GM18870 (cell line): Measurements from ENCODE around the gene ARVCF.

Experiments
- ATAC-seq: cut with Tn5 transposase; IDR thresholded peaks from one replicate; pipeline ENCODE4 v1.9.1; 2021; ENCODE audit warnings: moderate library complexity; ENCODE audit not compliant: unreplicated experiment

Gene ARVCF

DNA sequence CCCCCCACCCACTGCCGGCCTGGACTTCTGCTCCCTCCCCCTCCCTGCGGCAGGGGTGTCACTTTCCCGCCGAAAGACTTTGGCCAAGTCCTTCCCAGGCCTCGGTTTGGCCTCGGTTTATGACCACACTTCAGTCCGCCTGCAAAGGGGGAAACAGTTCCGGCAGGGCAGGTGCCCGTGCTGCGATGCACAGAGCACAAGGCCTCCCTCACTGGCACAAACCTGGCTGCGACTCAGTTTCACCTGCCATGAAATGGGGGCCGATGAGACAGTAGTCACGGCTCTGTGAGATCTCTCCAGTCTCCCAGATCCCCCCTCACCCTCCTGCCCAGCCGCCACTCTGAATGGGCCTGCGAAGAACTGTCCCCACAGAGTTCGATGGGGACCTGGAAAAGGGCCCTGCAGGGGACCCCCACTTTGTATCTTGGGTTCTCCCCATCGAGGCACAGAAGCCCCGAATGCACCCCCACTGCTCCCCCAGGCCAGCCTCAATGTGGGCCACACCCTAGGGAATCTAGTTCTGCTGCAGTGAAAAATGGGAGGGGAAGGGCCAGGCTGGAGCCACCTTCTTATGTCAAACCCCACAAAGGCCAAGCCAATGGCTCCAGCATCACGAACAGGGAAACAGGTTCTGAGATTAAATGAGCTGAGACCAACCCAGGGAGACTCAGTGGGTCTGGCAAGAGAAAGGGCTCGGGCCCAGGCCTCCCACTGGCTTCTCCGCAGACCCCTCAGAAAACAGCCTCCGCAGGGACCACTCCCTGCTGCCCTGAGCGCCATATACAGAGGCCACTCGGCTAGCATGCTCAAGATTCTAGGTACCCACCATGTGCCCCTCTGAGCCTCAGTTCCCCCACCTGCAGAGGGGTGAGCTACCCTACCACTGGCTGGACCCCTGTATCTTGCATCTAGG lies 29.0 kb downstream of the ARVCF start:
- ATAC-seq: no peak

DNA sequence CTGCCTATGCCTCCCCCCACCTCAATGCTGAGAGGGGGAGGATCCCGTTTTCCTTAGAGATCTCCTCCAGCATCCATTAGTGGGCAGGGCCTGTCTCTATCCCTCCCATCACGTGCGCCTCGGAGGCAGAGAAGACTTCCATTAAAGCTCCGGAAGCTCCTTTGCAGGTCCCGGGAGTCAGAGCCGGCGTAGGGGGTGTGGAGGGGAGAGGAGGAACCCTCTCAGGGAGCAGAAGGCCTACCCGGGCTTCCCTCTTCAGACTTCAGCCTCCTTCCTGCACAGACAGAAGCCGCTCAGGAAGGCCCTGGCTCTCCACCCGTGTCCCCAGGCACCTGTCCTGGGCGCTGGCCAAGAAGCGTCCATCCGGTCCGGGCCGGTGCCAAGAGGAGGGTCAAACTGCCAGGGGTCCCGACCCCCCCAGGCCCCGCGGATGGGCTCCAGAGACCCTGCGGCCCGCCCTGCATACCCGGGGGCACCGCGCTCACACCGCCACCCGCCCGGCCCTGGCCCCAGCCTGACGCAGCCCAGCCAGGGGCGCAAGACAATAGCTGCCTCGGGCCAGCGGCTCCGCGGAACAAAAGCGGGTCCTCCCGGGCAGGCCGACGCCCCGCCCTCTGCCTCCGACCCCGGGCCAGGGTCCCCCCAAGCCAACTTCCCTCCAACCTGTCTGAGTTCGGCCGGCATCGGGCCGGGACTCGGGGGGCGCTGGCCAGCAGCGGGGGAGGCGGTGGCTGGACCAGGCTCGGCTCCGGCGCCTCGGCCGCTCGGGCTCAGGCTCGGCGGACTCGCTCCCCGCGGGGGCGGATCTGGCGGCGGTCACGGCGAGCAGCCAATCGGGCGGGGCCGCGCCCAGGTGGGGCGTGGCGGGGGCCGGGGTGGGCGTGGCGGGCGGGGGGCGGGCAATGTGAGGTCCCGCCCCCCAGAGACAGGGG lies 29.9 kb downstream of the ARVCF start:
- ATAC-seq: no peak

DNA sequence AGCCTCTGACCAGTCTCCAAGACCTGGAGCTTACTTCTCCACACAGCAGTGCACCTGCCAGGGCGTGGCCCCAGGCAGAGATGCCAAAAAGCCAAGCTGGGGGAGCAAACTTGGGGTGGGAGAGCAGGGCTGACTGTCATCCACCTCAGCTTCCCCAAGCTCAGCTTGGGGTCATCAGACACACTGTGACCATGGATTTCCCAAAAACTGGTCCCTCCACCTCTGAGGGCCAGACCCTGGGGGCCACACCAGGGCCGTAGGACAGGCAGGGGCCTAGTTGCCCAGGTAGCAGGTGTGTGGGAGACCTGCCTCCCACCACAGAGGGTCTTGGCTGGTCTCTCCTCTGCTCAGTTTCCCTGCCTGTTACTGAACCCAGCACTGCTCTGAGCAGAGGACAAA lies 30.6 kb downstream of the ARVCF start:
- ATAC-seq: no peak

DNA sequence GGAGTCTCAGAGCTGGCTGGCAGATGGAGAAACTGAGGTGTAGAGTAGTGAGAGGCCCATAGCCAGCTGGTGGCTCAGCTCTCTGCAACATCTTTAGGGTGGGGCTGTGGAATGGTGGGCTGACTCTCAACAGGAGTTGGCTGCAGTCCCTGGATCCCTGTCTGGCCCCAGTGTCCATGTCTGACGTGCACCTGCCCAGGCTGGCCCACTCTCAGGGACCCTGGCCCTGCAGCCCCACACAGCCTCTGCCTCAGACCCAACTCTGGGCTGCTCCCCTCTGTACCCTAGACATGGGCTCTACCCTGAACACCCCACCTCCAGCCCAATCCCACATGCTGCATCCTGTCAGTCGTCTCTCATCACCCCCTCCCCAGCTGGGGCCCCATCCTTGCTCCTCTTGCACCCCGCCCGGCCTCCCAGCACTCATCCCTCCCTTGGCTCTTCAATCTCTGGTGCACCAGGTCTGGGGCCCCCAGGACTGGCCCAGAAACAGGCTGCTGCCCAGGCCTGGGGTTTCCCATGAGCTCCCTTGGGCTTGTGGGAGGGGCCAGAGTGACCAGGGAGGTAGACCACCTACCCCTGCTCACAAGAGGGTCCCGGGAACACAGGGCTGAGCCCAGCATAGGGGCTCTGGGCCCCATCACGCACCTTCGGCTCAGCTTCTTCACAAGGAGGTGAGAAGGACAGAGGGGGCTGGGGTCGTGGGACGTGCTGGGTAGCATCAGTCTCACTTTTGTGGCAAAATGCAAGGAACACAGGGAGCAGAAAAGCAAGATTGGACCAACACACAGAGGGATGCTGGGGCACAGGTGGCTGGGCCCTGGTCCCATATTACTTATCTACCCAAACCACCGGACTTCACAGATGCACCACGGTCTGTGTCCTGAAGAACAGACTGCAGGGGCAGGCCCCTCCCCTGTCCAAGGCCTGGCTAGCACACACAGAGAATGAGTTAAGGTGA lies 31.5 kb downstream of the ARVCF start:
- ATAC-seq: no peak

DNA sequence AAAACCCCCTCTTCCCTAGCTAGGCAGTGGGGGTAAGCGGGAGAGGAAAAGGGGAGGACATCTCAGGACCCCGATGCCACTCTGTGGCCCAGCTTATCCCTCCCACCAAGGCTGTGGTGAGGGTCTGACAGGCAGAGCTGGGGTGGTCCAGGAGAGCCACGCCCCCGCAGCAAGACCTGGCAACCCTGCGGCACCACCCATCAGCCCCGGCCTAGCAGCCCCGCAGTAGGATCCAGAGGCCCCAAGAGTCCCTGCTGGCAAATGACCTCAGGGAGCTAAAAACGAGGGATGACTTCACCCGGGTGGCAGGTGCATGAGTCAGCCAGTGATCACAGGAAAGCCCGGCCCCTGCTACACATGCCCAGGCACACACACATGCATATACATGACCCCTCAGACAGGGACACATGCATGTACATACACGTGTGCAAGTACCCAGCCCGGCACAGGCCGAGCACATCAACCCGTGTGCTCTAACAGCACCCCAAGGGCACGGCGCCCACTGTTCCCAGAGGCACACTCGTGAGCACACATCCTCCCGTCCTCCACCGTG lies 32.3 kb downstream of the ARVCF start:
- ATAC-seq: no peak

DNA sequence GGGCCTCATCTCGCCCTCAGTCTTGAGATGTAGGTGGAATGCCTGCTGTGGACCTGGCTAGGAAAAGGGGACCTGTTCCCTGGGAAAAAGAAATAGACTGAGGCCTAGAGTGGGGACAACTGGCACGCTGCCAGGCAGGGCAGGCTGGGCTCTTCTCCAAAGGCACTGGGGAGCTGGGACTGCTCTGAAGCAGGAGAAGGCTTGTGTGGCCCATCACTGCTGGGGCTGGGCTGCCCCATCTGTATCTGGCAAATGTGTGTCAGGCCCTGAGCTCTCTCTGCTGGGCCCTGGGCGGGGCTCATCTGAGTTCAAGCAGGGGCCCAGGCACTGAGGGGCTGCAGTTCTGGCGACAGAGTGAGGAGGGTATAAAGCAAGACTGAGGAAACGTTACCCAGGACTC lies 32.9 kb downstream of the ARVCF start:
- no peak for ATAC-seq

DNA sequence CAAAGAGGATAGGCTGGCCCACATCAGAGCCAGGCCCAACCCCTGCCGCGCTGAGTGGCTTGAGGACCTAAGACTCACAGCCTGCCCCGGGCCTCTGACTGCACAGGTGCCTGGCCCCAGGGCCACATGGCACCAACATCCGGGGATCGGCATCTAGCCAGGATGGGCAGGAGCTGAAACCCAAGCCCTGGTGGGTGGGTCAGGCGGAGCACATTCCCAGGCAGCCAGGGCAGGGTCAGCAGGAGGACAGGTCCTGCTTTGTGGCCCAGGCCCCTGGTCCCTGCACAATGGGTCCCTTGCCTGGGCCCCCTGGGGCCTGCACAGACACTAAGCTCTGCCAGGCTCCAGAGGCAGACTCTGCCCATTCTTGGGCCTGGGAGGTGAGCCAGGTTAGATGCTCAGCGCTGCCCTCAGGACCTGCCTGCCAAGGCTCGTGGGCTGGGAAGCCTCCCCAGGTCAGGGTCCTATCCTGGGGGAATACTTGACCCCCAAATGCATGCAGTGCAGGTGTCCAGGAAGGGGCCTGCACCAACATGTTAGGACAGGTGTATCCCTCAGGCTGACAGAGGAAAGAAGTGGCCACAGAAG lies 33.5 kb downstream of the ARVCF start:
- no peak for ATAC-seq

DNA sequence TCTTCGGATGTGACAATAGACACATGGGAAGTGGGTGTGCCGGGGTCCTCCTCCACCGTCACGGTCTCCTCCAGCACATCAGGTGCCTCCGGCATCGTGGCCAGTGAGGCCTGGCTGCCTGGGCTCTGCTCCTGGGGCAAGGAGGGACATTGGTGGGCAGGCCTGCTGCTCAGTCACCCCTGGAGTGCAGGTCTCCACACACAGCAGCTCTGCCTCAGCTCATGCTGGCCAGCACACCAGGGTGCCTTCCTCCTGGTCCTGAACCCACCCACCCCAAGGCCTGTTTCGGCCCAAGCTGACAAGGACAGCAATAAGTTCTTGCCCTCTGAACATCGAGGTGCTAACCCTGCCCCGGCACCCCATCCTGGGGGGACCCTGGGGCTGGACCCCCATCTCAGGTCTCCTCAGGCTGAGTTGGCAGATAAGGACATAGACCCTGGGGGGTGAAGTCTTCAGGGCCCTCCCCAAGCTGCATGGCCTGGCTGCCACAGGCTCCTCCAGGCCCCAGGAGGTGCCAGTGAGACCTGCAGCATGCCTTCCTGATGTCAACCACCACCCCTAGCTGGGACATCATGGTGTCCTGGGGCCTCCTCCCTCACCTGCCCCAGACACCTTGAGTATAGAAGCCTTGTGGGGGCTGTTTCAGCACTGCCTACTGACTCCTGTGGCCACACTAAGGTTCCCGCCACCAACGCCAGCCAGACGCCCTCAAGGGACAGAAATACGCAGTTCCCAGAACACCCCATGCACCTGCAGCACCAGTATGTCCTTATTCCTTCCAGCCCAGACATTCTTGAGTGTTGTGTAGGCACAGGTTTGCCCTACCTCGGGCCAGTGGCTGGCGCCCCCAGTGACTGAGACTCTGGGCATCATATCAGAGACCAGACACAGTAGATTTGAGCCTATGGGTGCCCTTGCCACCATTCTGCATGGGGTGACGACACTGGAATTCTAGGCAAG lies 34.4 kb downstream of the ARVCF start:
- no peak for ATAC-seq

DNA sequence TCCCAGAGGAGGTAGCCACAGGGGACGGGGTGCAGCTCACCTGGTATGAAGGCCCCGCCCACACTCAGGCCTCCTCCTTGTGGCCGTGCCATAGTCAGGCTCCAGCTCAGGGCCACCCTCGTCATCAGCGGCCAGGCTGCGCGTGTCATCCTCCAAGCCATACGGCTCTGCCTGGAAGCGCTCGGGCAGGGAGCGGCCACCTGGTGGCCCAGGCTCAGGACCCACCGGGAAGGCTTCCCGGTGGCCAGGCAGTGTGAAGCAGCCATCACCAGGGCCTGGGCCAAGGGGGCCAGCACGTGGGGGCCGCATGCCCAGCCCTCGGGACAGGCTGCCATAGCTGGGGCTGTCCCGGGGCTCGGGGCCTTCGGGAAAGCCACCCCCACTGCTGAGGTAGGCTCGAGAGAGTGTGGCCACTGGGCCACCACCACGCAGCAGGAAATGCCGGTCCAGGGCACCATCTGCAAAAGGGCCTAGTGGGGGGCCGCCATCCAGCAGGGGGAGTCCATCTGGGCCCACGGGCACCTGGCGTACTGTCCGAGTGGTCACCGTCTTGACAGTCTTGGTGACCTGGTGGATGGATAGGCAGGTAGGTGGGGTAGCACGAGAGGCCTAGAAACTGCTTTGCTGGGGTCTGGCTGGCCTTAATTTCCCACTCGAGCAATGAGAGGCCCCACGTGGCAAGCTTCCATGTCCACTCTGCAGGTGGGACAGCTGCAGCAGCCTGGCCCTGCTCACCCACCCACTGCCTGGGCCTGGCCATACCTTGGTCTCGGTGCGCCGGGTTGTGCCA lies 35.3 kb downstream of the ARVCF start:
- no peak for ATAC-seq

DNA sequence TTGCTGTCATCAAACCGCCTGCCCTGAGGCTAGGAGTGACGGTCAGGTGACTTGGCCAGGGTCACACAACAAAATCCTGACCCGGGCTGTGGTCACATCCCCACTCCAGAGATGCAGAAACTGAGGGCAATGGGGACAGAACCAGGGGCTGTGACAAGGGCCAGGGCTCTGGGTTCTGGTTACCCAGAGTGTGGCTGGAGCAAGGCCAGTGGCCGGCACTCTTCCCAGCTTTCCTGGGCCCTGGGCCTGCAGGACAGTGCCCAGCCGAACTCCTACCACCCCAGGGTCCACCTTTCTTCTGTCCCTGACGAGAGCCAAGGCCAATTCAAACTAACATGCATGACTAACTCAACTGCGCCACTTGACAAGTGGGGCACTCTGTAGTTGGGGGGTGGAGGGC lies 35.9 kb downstream of the ARVCF start:
- ATAC-seq: no peak

DNA sequence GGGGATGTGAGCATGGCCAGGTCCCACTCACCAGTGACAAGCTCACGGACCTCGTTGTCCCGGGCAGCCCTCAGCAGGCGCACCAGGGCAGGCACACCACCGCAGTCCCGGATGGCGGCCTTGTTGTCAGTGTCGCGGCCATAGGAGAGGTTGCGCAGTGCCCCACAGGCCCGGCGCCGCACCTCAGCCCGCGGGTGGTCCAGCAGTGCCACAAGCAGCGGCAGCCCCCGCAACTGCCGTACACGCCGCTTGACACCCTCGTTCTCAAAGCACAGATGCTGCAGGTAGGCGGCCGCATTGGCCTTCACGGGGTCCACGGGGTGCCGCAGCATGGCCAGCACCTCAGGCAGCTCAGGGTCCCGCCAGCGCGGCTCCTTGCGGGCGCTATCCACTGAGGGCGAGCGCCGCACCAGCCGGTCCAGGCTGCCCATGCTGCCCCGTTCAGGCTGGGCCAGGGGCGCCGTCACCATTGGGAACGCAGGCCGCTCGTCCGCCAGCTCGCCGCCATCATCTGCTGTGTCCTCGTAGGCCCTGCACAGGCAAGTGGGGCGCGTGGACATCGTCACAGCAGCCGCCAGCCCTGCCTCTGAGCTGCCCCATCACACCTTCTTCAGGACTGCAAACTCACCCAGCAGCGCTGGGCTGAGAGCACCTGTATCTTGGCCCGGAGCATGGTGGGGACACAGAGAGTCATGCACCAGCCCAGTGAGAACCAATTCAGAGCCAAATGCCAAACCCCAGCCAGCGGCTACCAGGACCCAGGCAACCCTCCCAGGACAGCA lies 36.7 kb downstream of the ARVCF start:
- ATAC-seq: no peak

DNA sequence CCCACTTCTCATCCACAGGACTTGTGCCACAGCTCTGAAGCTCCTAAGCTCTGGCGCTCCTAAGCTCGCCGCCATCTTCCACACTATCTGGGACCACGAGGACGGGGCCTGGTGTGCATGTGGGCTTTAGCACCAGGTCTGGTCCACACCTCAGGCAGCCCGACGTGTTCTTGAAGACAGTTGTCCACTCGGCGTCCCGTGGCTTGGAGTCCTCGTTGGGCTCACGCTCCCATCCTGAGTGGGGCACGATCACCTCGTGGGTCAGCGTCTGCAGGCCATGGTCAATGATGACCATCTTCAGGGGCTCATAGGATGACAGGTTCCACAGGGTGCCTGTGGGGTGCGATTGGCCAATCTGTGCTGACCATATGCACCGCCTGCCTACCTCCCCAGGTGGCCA lies 37.9 kb downstream of the ARVCF start:
- no peak for ATAC-seq

DNA sequence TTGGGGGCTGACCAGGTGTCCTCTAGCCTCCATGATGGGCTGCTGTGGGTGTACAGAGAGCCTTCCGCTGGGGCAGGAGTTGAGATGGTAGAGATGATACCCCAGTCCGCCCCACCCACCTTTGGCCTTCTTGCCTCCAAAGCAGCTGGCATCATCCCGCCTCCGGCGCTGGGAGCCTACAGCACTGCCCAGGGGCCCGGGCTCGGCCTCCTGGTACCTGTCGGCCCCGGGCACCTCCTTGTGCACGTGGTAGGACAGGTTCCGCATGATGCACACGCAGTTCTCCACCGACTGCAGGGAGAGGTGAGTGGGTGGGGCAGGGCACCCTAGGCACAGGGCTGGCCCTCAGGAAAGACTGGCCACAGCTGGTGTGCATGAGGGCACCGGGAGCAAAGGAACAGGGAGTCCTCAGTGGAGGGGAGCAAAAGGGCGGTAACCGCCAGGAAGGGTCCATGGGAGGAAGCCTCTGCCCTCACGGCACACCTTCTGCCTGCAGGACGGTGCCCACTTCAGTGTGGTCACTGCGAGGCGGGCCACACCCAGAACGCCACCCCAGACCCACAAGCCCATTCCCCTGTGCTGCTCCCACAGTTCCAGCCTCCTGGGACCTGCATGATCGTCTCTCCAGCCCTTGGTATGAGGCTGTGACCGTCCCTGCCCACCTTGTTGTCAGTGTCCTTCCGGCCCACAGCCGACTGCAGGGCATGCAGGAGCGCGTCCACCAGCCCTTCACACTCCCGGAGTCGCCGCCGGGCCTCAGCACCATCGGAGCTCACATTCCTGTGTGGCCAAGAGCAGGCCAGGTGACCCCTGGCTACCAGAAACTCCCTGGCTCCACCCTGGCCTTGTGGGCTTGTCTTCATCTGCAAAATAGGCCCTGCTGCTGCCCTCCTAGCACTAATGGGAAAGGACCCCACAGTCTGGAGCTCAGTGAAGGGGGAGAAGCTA lies 39.1 kb downstream of the ARVCF start:
- ATAC-seq: no peak

DNA sequence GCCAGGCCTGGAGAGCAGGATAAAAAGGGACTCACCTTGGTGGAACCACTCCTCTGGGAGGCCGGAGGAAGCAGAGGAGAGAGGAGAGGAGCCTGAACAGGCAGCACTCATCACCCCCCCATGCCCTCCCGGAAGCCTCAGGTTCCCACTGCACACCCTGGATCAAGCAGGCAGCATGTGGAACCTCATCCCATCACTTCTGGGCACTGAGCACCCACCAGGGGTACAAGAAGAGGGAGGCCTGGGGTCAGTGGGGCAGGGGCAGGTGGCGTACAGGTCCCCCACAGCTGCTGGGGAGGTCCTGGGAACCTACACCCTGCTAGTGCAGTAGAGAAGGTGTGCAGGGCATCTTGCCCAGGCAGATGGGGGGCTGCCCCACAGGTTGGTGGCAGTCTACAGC lies 40.0 kb downstream of the ARVCF start:
- no peak for ATAC-seq

DNA sequence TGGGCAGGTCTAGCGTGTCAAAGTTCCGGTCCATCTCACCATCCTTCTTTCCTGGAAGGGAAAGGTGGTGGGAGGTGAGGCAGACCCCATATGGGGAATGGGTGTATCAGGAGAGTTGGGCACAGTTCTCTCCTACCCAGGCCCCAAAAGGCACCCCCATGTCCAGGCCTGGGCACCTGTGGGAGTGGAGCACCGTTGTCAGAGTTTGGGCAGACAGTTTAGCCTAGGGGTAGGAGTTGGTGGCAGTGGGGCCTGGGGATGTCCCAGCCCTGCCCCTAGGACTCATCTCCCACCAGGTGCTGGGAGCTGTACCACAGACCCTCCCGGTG lies 41.0 kb downstream of the ARVCF start:
- ATAC-seq: no peak

DNA sequence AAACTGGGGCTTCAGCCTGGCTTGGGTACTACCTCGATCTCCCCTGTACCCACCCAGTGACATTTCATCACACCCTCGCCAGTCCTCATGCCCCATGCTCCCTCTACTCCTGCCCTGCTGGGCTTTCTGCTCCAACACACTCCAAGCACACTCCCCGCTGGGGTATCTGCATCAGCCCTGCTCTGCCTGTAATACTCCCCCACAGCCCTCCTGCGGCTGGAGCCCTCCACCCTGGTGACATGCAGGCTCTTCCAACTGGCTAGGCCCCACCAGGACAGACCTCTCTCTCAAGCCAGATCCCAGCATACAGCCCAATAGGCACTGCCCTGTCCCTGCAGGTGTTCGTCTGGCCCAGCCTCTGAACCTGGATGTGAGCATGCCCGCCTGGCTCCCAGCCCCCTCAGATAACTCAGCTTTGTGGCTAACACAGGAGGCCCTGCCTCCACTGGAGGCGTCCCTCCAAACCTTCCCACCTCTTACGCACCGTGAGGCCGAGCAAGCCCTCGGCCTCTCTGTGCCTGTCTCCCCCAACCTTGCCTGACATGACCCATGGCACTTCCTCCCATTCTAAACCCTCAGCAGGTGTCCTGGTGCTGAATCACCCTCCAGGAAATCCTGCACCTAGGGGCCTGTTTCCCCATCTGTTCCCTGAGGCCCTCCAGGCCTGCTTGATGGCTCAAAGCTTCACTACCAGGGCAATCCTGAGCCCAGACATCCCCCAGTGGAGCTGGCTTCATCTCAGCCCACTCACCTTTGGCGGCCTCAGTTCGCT lies 41.5 kb downstream of the ARVCF start:
- ATAC-seq: no peak
